ENCODE measurements around the gene HSF2BP. TPM values are rescaled to one million over a fixed set of nuclear protein-coding genes. Genes with fewer than 3 reads are reported as not detected.
A peak's percentile ranks its signal among the peaks of the same experiment; 100 is the strongest.
"Not testable (repeated sequence)": the region's sequence is repeated elsewhere in the genome, so short reads cannot be mapped to it uniquely, and the experiment has no call there.

Gene HSF2BP
- total and polyA plus RNA-seq, 12 donors, result 0.12 to 0.51 (median 0.18) TPM; not detected in 6

DNA sequence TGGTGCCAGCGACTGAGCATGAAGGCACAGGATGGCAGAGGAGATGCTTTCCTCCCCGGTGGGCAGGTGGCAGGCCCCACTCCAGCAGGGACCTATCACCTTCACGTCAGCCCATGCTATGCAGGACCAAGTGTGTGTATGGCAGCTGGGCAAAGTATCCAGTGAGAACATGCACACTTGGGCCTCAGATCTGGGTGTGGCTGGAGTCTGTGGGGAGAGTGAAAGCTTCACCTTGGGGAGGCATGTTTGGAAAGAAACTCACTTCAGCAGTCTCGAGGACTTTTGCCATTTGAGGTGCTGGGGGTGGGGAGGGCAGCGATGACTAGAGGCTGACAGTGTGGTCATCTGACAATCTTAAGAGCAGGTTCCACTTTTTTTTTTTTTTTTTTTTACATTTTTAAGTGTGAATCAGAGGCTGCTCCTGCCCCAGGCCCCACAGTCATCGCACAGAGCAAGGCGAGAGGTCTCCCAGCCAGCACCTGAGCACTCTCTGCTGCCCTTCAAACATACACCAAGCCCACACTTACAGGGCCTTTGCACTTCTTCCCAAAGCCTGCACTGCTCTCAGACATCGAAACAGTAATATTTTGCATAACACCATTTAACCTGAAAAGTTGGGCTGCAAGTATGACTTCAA lies 136.7 kb downstream of the HSF2BP start:
- H3K27me3 ChIP-seq; H3K4me3 ChIP-seq; ATAC-seq; H3K4me1 ChIP-seq; DNase-seq; H3K9me3 ChIP-seq; intact Hi-C loops (cut with DNase I); H3K36me3 ChIP-seq; H3K27ac ChIP-seq: not testable (repeated sequence)
- no CpG with 5 or more reads among the region's 8 CpGs for WGBS, 2 donors

GRCh38 chr21:43517701-43518100 lies 141.6 kb downstream of the HSF2BP start:
- H3K27me3 ChIP-seq; ATAC-seq; H3K9me3 ChIP-seq; intact Hi-C loops (cut with DNase I); DNase-seq; H3K36me3 ChIP-seq; H3K27ac ChIP-seq; H3K4me1 ChIP-seq; H3K4me3 ChIP-seq: not testable (repeated sequence)
- no CpG with 5 or more reads among the region's 6 CpGs for WGBS, 2 donors

- H3K36me3 ChIP-seq; H3K27ac ChIP-seq; intact Hi-C loops (cut with DNase I); DNase-seq; H3K4me3 ChIP-seq; H3K27me3 ChIP-seq; H3K9me3 ChIP-seq; H3K4me1 ChIP-seq: not testable (repeated sequence)
- no CpG with 5 or more reads among the region's 10 CpGs for WGBS, 2 donors
- ATAC-seq, result peak; percentile 88 to 94 (median 92)
Measured at GRCh38 chr21:43516860-43517627, 142.2 kb downstream of the HSF2BP start.

- WGBS, 2 donors, result no CpG with 5 or more reads among the region's 4 CpGs
- ATAC-seq, result peak in 3 of 8 donors; percentile 5 to 24 (median 8)
- H3K27ac ChIP-seq; intact Hi-C loops (cut with DNase I); H3K9me3 ChIP-seq; H3K27me3 ChIP-seq; H3K4me1 ChIP-seq; H3K4me3 ChIP-seq; H3K36me3 ChIP-seq; DNase-seq: not testable (repeated sequence)
Measured at GRCh38 chr21:43516295-43516847, 142.9 kb downstream of the HSF2BP start.

GRCh38 chr21:43514834-43515233 lies 144.5 kb downstream of the HSF2BP start:
- peak in 3 of 8 donors; percentile 30 to 43 (median 32) for ATAC-seq
- H3K9me3 ChIP-seq; H3K27me3 ChIP-seq; H3K4me3 ChIP-seq; intact Hi-C loops (cut with DNase I); DNase-seq; H3K27ac ChIP-seq; H3K36me3 ChIP-seq; H3K4me1 ChIP-seq: not testable (repeated sequence)
- WGBS, 2 donors, result no CpG with 5 or more reads among the region's 3 CpGs

GRCh38 chr21:43513023-43513422 lies 146.3 kb downstream of the HSF2BP start:
- H3K4me3 ChIP-seq, result not testable (repeated sequence)

GRCh38 chr21:43511209-43511608 lies 148.1 kb downstream of the HSF2BP start:
- H3K27me3 ChIP-seq; H3K9me3 ChIP-seq; ATAC-seq; H3K4me3 ChIP-seq; DNase-seq; H3K4me1 ChIP-seq; H3K27ac ChIP-seq; H3K36me3 ChIP-seq; intact Hi-C loops (cut with DNase I): not testable (repeated sequence)
- no CpG with 5 or more reads among the region's 4 CpGs for WGBS, 2 donors

More at GRCh38 chr21:43513023-43513422, 146.3 kb downstream of the HSF2BP start:
- H3K27ac ChIP-seq; ATAC-seq; DNase-seq; H3K27me3 ChIP-seq; intact Hi-C loops (cut with DNase I); H3K36me3 ChIP-seq; H3K4me1 ChIP-seq; H3K9me3 ChIP-seq: not testable (repeated sequence)
- WGBS, 2 donors, result no CpG with 5 or more reads among the region's 3 CpGs

DNA sequence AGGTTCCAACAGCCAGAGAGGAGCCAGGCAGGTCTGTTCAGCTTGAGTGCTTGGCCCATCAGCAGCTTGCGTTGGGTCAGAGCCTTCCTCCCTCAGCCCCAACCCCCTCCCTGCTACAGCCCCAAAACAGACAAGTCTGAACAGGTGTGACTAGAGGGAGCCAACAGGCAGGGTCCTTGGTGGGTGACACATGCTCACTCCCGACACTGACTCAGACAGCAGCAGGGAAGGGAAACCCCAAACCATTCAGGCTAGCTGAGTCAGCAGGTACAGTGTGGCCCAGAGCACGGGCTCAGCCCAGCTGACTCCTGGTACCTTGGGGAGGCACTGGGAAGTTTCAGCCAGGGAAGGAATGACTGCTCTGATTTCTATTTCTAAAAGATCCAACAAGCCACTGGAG lies 148.6 kb downstream of the HSF2BP start:
- H3K36me3 ChIP-seq; DNase-seq; H3K9me3 ChIP-seq; intact Hi-C loops (cut with DNase I); H3K27ac ChIP-seq; H3K27me3 ChIP-seq; H3K4me1 ChIP-seq; H3K4me3 ChIP-seq: not testable (repeated sequence)
- WGBS, 2 donors, result no CpG with 5 or more reads among the region's 3 CpGs
- ATAC-seq, result peak in 7 of 8 donors; percentile 28 to 74 (median 45)

DNA sequence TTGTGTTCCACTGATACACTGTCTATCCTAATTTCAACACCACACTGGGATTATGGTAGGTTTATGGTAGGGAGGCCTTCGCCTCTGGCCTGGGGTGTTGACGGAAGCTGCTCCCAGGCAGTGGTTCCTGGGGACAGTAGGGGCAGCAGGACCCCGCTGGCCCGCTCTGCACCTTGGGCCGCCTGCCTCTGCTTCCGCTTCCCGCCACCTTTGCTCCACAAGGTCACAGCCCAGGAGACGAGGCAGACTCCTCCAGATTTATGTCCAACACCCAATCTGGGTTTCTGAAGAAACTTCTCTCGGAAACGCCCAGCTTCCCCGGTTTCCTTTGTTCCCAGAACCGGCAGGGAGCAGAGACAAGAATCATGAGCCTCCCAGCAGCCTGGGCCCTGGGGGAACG lies 155.4 kb downstream of the HSF2BP start:
- no CpG with 5 or more reads among the region's 13 CpGs for WGBS, 2 donors
- DNase-seq; H3K27me3 ChIP-seq; H3K4me1 ChIP-seq; H3K9me3 ChIP-seq; H3K27ac ChIP-seq; H3K36me3 ChIP-seq; H3K4me3 ChIP-seq; intact Hi-C loops (cut with DNase I): not testable (repeated sequence)
- peak; percentile 16 to 72 (median 63) for ATAC-seq

DNA sequence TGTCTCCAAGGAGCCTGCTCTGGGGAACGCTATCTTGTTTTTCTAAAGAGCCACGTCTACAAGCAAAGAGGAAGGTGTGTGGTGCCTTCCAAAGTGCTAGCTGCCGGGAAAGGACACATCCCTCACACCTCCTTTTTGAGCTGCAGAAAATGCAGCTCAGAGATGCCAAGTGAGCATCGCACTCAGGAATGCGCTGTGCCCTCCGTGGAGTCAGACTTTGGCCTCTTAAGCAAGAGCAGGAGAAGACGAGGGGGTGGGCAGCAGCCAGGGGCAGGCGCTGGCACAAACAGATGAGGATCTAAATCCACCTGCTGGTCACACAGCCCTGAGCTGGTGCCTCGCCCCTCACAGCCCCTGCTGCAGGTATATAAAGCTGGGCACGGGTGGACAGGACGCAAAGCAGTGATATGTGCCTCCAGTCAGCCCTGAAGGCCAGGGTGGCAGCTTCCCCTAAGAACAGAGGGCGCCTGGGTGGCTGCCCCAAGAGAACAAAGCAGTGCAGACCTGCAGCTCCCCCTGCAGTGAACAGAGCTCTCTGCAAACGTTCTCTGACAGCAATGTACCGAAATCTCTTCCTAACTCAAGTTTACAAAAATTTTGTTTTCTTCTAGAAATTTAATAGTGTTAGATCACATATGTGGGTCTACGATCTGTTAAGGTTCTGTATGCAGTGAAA lies 156.1 kb downstream of the HSF2BP start:
- H3K4me1 ChIP-seq; H3K27me3 ChIP-seq; H3K9me3 ChIP-seq; DNase-seq; H3K4me3 ChIP-seq; H3K27ac ChIP-seq; H3K36me3 ChIP-seq; intact Hi-C loops (cut with DNase I): not testable (repeated sequence)
- WGBS, 2 donors, result no CpG with 5 or more reads among the region's 15 CpGs
- peak in 7 of 8 donors; percentile 39 to 68 (median 51) for ATAC-seq
